Activated naive CD4-positive, alpha-beta T cell treated with anti-CD3 and anti-CD28 coated beads, Interleukin-2, amount 50 U/mL, for 72 hours (primary cell): ENCODE results near the gene RLN3. TPM values are rescaled to one million over a fixed set of nuclear protein-coding genes. Genes with fewer than 3 reads are reported as not detected.

Source experiments
- ATAC-seq, 2 donors: fragments of 150-1000 bp; cut with Tn5 transposase; 2 replicates each; pipeline ENCODE4 v1.10.0; 2021; ENCODE audit warnings: mild to moderate bottlenecking in 2 of 2, moderate library complexity in 2 of 2
- DNase-seq, 2 donors: peaks; one replicate each; pipeline ENCODE4 v3.0.0; 2021 to 2022; ENCODE audit warnings: low spot score in 2 of 2
- H3K27ac Mint-ChIP-seq, 2 donors: one replicate each; pipeline ENCODE4 v1.8.0; 2022; ENCODE audit warnings: mild to moderate bottlenecking in 2 of 2, mixed read lengths in 2 of 2
- H3K36me3 Mint-ChIP-seq, 2 donors: one replicate each; pipeline ENCODE4 v1.8.0; 2022; ENCODE audit warnings: mixed read lengths in 2 of 2
- H3K9me3 Mint-ChIP-seq, 2 donors: one replicate each; pipeline ENCODE4 v1.8.0; 2022; ENCODE audit warnings: mixed read lengths in 2 of 2
- total RNA-seq, 2 donors: library from RNA; stranded (reverse); gene quantifications; one replicate each; pipeline ENCODE4 v1.2.3, GENCODE V29; 2022

The RLN3 gene, protein sequence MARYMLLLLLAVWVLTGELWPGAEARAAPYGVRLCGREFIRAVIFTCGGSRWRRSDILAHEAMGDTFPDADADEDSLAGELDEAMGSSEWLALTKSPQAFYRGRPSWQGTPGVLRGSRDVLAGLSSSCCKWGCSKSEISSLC
- total RNA-seq = not detected

DNA sequence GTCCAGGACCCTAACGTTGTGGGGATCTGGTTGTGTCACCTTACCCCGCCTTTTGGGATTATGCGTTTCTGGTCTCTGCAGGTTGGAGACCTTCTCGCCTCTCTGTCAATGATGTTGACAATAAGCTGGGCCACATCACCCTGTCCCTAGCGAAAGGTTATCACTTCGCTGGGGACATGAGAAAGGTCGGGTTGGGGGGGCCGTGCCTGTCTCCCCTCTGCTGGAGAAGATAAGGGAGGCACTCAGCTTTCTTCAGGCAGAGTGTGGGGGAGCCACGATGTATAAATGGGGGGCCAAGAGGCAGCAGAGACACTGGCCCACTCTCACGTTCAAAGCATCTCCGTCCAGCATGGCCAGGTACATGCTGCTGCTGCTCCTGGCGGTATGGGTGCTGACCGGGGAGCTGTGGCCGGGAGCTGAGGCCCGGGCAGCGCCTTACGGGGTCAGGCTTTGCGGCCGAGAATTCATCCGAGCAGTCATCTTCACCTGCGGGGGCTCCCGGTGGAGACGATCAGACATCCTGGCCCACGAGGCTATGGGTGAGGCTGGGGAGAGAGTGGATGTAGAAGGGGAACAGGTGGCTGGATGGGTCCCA lies at the start of gene RLN3:
TSS of gene RLN3 (plus strand) at position 293 of the 595 bp plus-strand sequence. CDS start at position 350, 57 bp downstream.
- peaks cover 7 to 10% of the 10 kb centered on the region in 2 donors for H3K36me3 Mint-ChIP-seq
- no peak for ATAC-seq
- no peak for DNase-seq
- H3K9me3 Mint-ChIP-seq = no peaks in the 10 kb centered on the region
- no peak within 1 kb of the TSS for H3K27ac Mint-ChIP-seq

DNA sequence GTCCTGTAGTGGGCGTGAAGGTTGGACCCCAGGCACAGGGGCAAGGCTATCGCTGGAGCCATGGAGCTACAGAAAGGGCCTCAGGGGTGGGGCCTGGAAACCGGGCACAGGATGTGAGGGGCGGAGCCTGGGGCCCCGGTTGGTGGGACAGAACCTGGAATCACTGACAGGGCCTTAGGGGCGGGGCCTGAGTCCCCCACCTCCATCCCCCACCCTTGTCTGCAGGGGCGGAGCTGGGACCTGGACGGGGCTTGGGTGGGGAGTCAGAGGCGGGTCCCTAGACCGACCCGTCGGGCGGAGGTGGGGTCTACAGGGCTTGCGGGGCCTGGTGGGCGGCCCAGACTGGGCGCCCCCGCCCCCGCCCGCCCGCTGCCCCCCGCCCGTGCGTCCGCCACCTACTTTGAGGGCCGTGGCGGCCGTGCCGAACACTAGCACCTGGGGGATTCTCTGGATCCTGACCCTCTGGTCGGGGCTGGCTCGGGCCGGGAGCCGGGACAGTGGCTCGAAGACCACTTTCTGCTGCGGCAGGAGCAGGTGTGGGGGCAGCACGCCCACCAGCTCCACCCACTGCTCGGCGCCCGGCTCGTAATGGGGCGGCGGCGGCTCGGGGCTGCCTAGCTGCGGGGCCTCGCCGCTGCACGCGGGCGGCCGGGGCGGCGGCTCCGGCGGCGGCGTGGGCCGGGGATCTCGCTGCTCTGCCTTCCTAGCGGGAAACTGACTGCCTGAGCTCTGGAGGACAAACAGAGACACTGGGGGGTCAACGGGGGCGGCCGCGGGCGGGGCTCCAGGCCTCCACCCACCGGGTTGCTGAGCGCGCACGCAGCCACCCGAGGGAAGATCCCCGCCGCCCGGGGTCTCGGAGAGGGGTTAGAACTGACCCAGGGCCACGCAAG lies 49.4 kb upstream of the RLN3 start:
- Mint-ChIP-seq H3K27ac (peak overlapping the region; percentile 9 to 19), H3K36me3 (no peaks in the 10 kb centered on the region), H3K9me3 (no peaks in the 10 kb centered on the region)
- ATAC-seq (peak; percentile 25 to 43), DNase-seq (no peak)

DNA sequence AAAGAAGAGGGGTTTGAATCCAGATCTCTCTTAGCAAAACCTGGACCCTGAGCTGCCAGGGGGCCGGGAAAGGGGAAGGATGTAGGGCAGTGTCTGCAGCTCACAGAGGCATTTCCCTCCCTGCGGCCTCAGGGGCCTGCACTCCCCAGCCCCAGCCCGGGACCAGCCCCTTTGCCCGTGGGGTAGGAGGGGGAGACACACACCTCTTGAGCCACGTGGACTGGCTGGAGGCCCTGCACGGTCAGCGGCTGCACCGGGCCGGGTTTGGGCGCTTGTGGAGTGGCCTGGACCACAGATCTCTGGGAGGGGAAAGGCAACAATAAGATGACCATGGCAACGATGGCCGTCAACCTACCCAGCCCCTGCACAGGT lies 48.7 kb upstream of the RLN3 start:
- Mint-ChIP-seq H3K9me3 (no peaks in the 10 kb centered on the region), H3K36me3 (no peaks in the 10 kb centered on the region), H3K27ac (no peak overlapping the region)
- ATAC-seq (no peak), DNase-seq (no peak)

DNA sequence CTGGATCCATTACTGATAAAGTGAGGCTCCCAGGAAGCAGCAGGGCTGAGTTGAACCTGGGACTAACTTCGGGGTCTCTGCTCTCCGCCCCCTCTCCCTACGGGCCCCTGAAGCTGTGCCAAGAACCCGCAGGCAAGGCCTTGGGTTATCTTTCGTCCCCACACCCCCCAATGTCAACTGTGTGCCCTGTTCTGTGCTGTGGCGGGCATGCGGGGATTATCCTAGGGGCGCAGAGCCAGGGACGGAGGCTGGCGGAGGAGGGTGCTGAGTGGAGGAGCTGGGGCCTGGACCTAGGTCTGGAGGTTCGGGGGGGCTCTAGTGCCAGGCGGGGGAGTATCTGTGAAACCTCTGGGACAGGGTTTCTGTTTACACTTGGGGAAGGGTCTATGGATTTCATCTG lies 48.3 kb upstream of the RLN3 start:
- ATAC-seq (no peak), DNase-seq (no peak)
- Mint-ChIP-seq H3K27ac (no peak overlapping the region), H3K9me3 (no peaks in the 10 kb centered on the region), H3K36me3 (no peaks in the 10 kb centered on the region)

- ATAC-seq (no peak), DNase-seq (no peak)
- no peaks in the 10 kb centered on the region for H3K9me3 Mint-ChIP-seq
- no peaks in the 10 kb centered on the region for H3K36me3 Mint-ChIP-seq
- H3K27ac Mint-ChIP-seq = no peak overlapping the region
Measured at GRCh38 chr19:13980340-13980739, 47.6 kb upstream of the RLN3 start.

DNA sequence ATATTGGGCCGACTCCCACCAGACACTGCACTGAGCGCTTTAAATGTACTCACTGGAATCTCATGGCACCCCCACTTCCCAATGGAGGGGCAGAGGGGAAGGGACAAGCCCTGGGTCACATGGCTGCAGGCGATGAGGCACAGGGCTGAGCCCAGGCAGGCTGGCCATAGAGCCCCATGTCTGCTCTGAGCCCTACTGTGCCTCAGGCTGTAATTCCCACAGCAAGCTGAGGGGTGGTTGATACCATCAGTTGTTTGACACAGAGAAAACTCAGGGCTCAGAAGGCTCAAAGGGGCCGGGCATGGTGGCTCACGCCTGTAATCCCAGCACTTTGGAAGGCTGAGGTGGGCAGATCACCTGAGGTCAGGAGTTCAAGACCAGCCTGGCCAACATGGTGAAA lies 46.9 kb upstream of the RLN3 start:
- Mint-ChIP-seq H3K9me3 (no peaks in the 10 kb centered on the region), H3K36me3 (no peaks in the 10 kb centered on the region), H3K27ac (no peak overlapping the region)
- DNase-seq (no peak), ATAC-seq (no peak)

DNA sequence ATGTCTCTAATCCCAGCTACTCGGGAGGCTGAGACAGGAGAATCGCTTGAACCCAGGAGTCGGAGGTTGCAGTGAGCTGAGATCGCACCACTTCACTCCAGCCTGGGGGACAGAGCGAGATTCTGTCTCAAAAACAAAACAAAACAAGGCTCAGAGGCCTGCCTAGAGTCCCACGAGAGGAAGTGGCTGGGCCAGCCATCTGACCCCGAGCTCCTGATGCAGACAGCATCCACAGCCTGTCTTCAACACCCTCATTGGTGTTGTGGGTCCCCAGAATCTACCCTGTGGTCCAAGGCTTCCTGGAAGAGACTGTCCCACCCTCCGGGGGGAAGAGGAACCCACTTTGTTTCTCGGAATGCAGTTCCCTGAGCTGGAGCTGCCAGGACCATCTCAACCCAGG lies 46.5 kb upstream of the RLN3 start:
- no peak overlapping the region for H3K27ac Mint-ChIP-seq
- H3K9me3 Mint-ChIP-seq = no peaks in the 10 kb centered on the region
- no peaks in the 10 kb centered on the region for H3K36me3 Mint-ChIP-seq
- no peak for ATAC-seq
- no peak for DNase-seq

DNA sequence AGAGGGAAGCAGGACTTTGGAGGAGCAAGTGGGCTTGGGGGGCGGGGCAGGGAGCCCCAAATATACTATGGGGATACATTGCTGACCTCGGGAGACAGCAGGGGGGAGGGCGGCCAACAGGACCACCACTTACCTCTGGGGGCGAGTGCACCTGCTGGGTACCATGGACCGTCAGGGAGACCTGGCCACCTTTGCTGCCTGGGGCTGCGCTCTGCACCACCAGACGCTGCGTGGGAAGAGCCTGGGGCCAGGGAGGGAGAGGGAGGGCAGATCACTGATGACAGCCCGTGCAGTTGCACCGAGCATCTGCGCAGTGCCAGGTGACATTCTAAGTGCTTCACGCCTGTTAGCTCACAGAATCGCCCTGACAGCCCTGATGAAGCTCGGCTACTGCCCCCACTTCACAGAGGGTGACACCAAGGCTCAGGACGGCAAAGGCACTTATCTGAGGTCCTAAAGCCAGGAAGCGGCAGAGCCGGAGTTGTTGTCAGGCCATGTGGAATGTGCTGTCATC lies 45.9 kb upstream of the RLN3 start:
- DNase-seq = no peak
- Mint-ChIP-seq H3K36me3 (no peaks in the 10 kb centered on the region), H3K27ac (no peak overlapping the region), H3K9me3 (no peaks in the 10 kb centered on the region)
- ATAC-seq = no peak

- no peak for DNase-seq
- Mint-ChIP-seq H3K36me3 (no peaks in the 10 kb centered on the region), H3K27ac (no peak overlapping the region), H3K9me3 (no peaks in the 10 kb centered on the region)
- ATAC-seq = no peak
Measured at GRCh38 chr19:13982773-13983172, 45.2 kb upstream of the RLN3 start.

DNA sequence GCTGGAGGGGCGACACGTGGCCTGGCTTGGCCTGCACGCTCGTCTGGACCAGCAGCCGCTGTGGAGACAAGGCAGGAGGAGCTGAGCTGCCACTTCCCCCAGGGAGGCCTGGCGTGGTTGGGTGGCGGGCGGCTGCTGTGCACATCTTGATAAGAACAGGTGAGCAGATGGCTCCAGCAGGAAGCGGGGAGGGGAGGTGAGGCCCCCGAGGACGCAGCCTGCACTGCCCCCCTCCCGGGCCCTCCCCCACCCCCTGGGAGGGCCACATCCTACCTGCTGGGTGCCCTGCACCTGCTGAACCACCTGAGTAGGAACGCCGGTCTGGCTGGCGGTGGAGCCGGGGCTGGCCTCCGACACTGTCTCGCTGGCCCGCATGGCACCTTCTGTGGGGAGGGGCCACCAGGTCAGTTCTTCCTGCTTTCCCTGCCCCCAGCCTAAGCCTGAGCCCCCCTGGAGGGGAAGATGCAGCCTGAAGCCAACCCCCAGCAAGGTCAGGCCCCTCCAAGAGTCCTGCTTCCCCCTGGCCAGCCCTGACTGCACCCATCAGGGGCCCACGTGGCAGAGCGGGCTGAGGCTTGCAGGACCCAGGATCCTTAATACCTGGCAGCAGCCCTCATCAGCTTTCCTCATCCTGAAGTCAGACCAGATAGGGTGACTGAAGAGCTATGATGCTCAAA lies 44.6 kb upstream of the RLN3 start:
- Mint-ChIP-seq H3K36me3 (no peaks in the 10 kb centered on the region), H3K27ac (no peak overlapping the region), H3K9me3 (no peaks in the 10 kb centered on the region)
- no peak for ATAC-seq
- DNase-seq = no peak

- Mint-ChIP-seq H3K36me3 (no peaks in the 10 kb centered on the region), H3K9me3 (no peaks in the 10 kb centered on the region), H3K27ac (no peak overlapping the region)
- ATAC-seq = no peak
- no peak for DNase-seq
Measured at GRCh38 chr19:13984186-13984585, 43.8 kb upstream of the RLN3 start.

GRCh38 chr19:13984875-13985741 lies 42.8 kb upstream of the RLN3 start:
- Mint-ChIP-seq H3K9me3 (no peaks in the 10 kb centered on the region), H3K36me3 (peaks cover 0 to 7% of the 10 kb centered on the region in 2 donors), H3K27ac (peak overlapping the region; percentile 98 to 99)
- no peak for ATAC-seq
- DNase-seq = no peak

DNA sequence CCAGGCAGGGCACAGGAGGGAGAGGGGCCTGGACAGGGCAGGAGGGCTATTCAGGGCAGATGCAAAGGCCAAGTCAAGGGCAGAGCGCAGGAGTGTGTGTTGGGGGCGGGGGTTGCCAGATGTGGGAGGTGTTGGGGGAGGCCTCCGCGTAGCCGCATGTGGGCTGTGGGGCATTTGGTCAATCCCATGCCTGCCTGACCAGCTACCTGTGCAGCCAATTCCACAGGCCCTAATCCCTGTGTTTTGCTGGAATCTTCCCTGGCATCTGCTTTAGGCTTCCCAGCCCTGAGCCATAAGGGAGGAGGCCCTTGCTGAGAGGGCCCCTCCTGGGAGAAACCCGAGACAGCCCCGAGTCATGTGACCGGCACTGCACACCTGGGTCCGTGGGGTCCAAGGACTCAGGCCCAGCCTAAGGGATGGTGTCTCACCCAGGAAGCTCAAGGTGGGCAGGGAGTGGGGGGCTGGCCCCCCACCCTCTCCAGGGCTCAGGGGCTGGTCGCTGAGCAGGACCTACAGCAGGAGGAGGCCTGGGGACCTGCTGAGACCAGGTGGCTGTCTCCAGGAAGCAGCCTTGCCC lies 42.1 kb upstream of the RLN3 start:
- peaks cover 0 to 8% of the 10 kb centered on the region in 2 donors for H3K36me3 Mint-ChIP-seq
- DNase-seq = no peak
- H3K27ac Mint-ChIP-seq = peak overlapping the region; percentile 98 to 99
- peak in 1 of 2 donors; percentile 2 for ATAC-seq
- no peaks in the 10 kb centered on the region for H3K9me3 Mint-ChIP-seq

DNA sequence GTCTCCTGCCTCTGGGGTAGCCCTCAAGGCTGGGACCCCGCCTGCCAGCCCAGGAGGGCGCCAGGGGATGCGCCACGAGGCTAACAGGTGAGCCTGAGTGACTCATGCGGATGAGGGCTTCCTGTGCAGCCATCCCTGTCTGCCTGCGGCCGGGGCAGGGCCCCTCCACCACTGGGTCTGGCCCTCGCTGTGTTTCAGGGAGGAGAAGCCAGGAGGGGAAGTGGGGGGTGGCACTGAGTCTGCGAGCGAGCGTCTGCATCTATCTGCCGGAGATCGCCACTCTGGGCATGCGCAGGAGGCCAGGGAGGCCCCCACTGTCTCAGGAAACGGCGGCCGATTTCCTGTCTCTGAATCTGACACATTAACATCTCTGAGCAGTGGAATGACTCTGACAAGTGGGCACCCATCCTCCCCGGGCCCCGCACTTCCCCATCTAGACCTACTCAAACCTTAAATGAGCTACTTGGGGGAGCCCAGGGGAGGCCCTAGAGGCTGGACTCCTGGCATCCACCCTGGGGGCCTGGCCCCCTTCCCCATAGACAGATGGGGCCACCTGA lies 41.5 kb upstream of the RLN3 start:
- ATAC-seq (peak; percentile 94 to 95), DNase-seq (peak; percentile 98 to 99)
- no peaks in the 10 kb centered on the region for H3K9me3 Mint-ChIP-seq
- peaks cover 0 to 8% of the 10 kb centered on the region in 2 donors for H3K36me3 Mint-ChIP-seq
- peak overlapping the region; percentile 94 to 99 for H3K27ac Mint-ChIP-seq

GRCh38 chr19:13987101-13987890 lies 40.7 kb upstream of the RLN3 start:
- no peaks in the 10 kb centered on the region for H3K9me3 Mint-ChIP-seq
- DNase-seq (no peak), ATAC-seq (no peak)
- H3K27ac Mint-ChIP-seq = peak overlapping the region; percentile 94 to 99
- peaks cover 4 to 8% of the 10 kb centered on the region in 2 donors for H3K36me3 Mint-ChIP-seq
